ENCODE data around the gene FOXC1.

Gene FOXC1

GRCh38 chr6:1645466-1646185, 35.9 kb downstream of the FOXC1 start:
- no peak for DNase-seq

GRCh38 chr6:1651362-1651761, 41.6 kb downstream of the FOXC1 start:
- no peak for DNase-seq

- DNase-seq, result no peak
Measured at GRCh38 chr6:1652842-1653241, 43.1 kb downstream of the FOXC1 start.

- DNase-seq, result no peak
Measured at GRCh38 chr6:1654054-1654453, 44.3 kb downstream of the FOXC1 start.

GRCh38 chr6:1657116-1657770, 47.5 kb downstream of the FOXC1 start:
- DNase-seq, result no peak

- no peak for DNase-seq
Measured at GRCh38 chr6:1657771-1658165, 48.1 kb downstream of the FOXC1 start.

- DNase-seq, result no peak
Measured at GRCh38 chr6:1658212-1659005, 48.7 kb downstream of the FOXC1 start.

GRCh38 chr6:1659816-1660215, 50.1 kb downstream of the FOXC1 start:
- no peak for DNase-seq

GRCh38 chr6:1662534-1662933, 52.8 kb downstream of the FOXC1 start:
- DNase-seq, result no peak
